ENCODE measurements around the gene MAD1L1. TPM values are rescaled to one million over a fixed set of nuclear protein-coding genes. Genes with fewer than 3 reads are reported as not detected.

Gene MAD1L1
- total RNA-seq, 1 experiment from 2014 or later, result 43.8 TPM

DNA sequence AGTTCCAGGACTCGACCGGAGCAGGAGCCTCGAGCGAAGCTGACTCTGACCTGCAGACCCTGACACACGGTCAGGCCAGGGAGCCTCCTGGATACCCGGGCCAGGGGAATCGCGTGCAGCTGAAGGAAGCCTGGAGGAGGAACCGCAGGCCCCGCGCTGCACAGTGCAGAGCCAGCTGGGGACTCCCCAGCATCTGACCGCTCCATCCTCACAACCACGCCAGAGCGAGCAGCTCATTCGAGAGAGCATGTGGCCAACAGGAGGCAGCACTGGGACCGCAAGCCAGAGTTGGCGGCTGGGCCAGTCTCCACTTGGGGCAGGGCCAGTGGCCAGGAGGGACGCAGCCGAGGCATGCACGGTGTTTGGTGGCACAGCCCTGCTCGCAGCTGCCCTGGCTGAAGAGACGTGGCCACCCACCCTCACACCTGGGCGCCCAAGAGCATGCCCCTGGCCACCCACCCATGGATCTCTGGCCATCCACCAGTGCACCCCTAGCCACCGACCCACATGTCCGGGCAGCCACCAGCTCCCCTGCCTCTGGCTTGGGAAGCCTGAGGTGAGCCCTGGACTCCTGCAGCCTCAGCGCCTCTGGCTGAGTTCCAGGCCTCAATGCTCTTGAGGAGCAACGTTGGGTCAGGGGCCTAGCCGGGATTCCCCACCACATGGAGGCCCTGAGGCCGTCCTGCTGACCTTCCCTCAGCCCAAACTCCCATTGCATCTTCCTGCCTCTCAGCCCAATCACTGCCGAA, 348.7 kb downstream of the MAD1L1 start:
- no peaks in the 10 kb centered on the region for H3K27me3 Mint-ChIP-seq (ENCODE audit: low read depth)
- ATAC-seq, result peak; percentile 80
- ChIA-PET CTCF (interaction anchor here (0.6 to 3.4 kb wide), 51 partner anchors 9 to 470 kb away, joined by 3 to 21 read pairs (median 4); partner anchors contain the start of gene TMEM184A), POLR2A (interaction anchor here (0.7 kb wide), 1 partner anchor 41 kb away, joined by 4 read pairs; no protein-coding TSS in a partner anchor)
- no peak overlapping the region for H3K27ac Mint-ChIP-seq
- H3K4me3 Mint-ChIP-seq, result no peak overlapping the region
- peak; percentile 69 for DNase-seq (ENCODE audit: low spot score)
- H3K4me1 Mint-ChIP-seq, result no peaks in the 10 kb centered on the region
- H3K9me3 Mint-ChIP-seq, result peaks cover 16% of the 10 kb centered on the region
- peaks cover 24% of the 10 kb centered on the region for H3K36me3 Mint-ChIP-seq
- TF ChIP-seq, protein P1, sequence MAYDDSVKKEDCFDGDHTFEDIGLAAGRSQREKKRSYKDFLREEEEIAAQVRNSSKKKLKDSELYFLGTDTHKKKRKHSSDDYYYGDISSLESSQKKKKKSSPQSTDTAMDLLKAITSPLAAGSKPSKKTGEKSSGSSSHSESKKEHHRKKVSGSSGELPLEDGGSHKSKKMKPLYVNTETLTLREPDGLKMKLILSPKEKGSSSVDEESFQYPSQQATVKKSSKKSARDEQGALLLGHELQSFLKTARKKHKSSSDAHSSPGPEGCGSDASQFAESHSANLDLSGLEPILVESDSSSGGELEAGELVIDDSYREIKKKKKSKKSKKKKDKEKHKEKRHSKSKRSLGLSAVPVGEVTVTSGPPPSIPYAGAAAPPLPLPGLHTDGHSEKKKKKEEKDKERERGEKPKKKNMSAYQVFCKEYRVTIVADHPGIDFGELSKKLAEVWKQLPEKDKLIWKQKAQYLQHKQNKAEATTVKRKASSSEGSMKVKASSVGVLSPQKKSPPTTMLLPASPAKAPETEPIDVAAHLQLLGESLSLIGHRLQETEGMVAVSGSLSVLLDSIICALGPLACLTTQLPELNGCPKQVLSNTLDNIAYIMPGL (CRISPR knock-in tag; IDR thresholded peaks at IDR 0.05), result no peak
- TF ChIP-seq ZNF138 (CRISPR knock-in tag; conservative IDR thresholded peaks at IDR 0.05), result no peak
- TF ChIP-seq, protein P2, sequence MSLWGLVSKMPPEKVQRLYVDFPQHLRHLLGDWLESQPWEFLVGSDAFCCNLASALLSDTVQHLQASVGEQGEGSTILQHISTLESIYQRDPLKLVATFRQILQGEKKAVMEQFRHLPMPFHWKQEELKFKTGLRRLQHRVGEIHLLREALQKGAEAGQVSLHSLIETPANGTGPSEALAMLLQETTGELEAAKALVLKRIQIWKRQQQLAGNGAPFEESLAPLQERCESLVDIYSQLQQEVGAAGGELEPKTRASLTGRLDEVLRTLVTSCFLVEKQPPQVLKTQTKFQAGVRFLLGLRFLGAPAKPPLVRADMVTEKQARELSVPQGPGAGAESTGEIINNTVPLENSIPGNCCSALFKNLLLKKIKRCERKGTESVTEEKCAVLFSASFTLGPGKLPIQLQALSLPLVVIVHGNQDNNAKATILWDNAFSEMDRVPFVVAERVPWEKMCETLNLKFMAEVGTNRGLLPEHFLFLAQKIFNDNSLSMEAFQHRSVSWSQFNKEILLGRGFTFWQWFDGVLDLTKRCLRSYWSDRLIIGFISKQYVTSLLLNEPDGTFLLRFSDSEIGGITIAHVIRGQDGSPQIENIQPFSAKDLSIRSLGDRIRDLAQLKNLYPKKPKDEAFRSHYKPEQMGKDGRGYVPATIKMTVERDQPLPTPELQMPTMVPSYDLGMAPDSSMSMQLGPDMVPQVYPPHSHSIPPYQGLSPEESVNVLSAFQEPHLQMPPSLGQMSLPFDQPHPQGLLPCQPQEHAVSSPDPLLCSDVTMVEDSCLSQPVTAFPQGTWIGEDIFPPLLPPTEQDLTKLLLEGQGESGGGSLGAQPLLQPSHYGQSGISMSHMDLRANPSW (CRISPR knock-in tag; conservative IDR thresholded peaks at IDR 0.05; ENCODE audit: low read depth), result no peak
- TF ChIP-seq, protein P3, sequence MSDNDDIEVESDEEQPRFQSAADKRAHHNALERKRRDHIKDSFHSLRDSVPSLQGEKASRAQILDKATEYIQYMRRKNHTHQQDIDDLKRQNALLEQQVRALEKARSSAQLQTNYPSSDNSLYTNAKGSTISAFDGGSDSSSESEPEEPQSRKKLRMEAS (CRISPR knock-in tag; IDR thresholded peaks at IDR 0.05), result 0 out of 2 replicates have a peak, but pooled peaks have one; percentile 29
- TF ChIP-seq, protein P4, sequence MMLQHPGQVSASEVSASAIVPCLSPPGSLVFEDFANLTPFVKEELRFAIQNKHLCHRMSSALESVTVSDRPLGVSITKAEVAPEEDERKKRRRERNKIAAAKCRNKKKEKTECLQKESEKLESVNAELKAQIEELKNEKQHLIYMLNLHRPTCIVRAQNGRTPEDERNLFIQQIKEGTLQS (CRISPR knock-in tag; conservative IDR thresholded peaks at IDR 0.05), result no peak
- TF ChIP-seq, protein P5, sequence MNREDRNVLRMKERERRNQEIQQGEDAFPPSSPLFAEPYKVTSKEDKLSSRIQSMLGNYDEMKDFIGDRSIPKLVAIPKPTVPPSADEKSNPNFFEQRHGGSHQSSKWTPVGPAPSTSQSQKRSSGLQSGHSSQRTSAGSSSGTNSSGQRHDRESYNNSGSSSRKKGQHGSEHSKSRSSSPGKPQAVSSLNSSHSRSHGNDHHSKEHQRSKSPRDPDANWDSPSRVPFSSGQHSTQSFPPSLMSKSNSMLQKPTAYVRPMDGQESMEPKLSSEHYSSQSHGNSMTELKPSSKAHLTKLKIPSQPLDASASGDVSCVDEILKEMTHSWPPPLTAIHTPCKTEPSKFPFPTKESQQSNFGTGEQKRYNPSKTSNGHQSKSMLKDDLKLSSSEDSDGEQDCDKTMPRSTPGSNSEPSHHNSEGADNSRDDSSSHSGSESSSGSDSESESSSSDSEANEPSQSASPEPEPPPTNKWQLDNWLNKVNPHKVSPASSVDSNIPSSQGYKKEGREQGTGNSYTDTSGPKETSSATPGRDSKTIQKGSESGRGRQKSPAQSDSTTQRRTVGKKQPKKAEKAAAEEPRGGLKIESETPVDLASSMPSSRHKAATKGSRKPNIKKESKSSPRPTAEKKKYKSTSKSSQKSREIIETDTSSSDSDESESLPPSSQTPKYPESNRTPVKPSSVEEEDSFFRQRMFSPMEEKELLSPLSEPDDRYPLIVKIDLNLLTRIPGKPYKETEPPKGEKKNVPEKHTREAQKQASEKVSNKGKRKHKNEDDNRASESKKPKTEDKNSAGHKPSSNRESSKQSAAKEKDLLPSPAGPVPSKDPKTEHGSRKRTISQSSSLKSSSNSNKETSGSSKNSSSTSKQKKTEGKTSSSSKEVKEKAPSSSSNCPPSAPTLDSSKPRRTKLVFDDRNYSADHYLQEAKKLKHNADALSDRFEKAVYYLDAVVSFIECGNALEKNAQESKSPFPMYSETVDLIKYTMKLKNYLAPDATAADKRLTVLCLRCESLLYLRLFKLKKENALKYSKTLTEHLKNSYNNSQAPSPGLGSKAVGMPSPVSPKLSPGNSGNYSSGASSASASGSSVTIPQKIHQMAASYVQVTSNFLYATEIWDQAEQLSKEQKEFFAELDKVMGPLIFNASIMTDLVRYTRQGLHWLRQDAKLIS (CRISPR knock-in tag; IDR thresholded peaks at IDR 0.05; ENCODE audit: borderline replicate concordance), result no peak
- no peak for TF ChIP-seq FOXJ3 (CRISPR knock-in tag; IDR thresholded peaks at IDR 0.05; ENCODE audit: borderline replicate concordance)
- TF ChIP-seq, protein P6, sequence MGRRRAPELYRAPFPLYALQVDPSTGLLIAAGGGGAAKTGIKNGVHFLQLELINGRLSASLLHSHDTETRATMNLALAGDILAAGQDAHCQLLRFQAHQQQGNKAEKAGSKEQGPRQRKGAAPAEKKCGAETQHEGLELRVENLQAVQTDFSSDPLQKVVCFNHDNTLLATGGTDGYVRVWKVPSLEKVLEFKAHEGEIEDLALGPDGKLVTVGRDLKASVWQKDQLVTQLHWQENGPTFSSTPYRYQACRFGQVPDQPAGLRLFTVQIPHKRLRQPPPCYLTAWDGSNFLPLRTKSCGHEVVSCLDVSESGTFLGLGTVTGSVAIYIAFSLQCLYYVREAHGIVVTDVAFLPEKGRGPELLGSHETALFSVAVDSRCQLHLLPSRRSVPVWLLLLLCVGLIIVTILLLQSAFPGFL (CRISPR knock-in tag; IDR thresholded peaks at IDR 0.05; ENCODE audit: borderline replicate concordance), result no peak
- TF ChIP-seq, protein P7, sequence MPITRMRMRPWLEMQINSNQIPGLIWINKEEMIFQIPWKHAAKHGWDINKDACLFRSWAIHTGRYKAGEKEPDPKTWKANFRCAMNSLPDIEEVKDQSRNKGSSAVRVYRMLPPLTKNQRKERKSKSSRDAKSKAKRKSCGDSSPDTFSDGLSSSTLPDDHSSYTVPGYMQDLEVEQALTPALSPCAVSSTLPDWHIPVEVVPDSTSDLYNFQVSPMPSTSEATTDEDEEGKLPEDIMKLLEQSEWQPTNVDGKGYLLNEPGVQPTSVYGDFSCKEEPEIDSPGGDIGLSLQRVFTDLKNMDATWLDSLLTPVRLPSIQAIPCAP (CRISPR knock-in tag; IDR thresholded peaks at IDR 0.05), result no peak
- no peak for TF ChIP-seq ATF1 (CRISPR knock-in tag; IDR thresholded peaks at IDR 0.05)
- TF ChIP-seq ZNF121 (CRISPR knock-in tag; IDR thresholded peaks at IDR 0.05), result peak; percentile 42; the same call in 1 of the 2 replicates
- TF ChIP-seq, protein P8, sequence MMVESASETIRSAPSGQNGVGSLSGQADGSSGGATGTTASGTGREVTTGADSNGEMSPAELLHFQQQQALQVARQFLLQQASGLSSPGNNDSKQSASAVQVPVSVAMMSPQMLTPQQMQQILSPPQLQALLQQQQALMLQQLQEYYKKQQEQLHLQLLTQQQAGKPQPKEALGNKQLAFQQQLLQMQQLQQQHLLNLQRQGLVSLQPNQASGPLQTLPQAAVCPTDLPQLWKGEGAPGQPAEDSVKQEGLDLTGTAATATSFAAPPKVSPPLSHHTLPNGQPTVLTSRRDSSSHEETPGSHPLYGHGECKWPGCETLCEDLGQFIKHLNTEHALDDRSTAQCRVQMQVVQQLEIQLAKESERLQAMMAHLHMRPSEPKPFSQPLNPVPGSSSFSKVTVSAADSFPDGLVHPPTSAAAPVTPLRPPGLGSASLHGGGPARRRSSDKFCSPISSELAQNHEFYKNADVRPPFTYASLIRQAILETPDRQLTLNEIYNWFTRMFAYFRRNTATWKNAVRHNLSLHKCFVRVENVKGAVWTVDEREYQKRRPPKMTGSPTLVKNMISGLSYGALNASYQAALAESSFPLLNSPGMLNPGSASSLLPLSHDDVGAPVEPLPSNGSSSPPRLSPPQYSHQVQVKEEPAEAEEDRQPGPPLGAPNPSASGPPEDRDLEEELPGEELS (CRISPR knock-in tag; IDR thresholded peaks at IDR 0.05), result no peak
- no peak for TF ChIP-seq ZBTB21 (CRISPR knock-in tag; IDR thresholded peaks at IDR 0.05; ENCODE audit: borderline replicate concordance)
- TF ChIP-seq ETV6 (CRISPR knock-in tag; IDR thresholded peaks at IDR 0.05), result no peak
- TF ChIP-seq ZNF416 (CRISPR knock-in tag; IDR thresholded peaks at IDR 0.05), result no peak
- no peak for TF ChIP-seq FOXP1 (CRISPR knock-in tag; IDR thresholded peaks at IDR 0.05; ENCODE audit: borderline replicate concordance)
- no peak for TF ChIP-seq PRRX2 (CRISPR knock-in tag; IDR thresholded peaks at IDR 0.05)
